HUDEP-2 (cell line): ENCODE results near the gene POP4.
"Not testable (repeated sequence)": the region's sequence is repeated elsewhere in the genome, so short reads cannot be mapped to it uniquely, and the experiment has no call there.

Experiments
- DNase-seq, 76 experiments: peaks; one replicate each; lab custom pipeline; 2025; ENCODE audit not compliant: unreplicated experiment in 76 of 76; lab: John Stamatoyannopoulos, UW

Gene POP4, protein sequence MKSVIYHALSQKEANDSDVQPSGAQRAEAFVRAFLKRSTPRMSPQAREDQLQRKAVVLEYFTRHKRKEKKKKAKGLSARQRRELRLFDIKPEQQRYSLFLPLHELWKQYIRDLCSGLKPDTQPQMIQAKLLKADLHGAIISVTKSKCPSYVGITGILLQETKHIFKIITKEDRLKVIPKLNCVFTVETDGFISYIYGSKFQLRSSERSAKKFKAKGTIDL

DNA sequence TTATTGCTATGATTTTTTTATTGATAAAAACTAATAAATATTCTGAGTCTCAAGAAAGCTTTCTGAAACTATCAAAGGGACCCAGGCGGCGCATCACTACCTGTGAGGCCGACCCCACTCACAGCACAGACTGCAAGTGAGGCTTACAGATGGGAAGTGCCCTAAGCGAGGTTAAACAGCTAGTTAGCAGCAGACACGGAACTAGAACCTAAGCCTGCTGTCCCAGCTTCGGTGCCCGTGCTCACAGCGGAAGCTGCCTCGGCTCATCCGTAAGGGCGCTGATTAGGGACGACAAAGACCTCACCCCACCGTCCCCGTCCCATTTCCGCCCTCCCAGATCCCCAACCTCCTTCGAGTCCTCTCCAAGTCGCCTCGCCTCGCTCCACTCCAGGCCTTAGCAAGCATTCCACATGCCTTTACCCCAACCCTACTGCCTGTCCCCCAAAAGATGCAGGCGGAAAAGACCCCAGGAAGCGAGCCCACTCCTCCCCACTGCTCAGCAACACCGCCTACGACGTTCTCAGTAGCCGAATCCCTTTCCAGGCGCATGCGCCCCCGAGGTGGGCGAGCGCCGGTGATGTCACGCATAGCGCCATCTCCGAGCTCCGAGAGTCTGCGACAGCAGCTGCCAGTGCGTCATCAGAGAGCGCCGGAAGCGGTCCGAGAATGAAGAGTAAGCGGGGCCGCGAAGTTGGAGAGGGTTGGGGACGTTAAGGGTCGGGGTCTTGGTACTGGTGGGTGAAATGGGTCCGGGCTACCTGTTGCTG, at the start of gene POP4:
Gene POP4 (plus strand): TSS at position 631 of the 767 bp plus-strand sequence. CDS start 36 bp downstream, at position 667.
- DNase-seq = peak in 75 of 76 experiments; percentile 70 to 99 (median 94)

DNA sequence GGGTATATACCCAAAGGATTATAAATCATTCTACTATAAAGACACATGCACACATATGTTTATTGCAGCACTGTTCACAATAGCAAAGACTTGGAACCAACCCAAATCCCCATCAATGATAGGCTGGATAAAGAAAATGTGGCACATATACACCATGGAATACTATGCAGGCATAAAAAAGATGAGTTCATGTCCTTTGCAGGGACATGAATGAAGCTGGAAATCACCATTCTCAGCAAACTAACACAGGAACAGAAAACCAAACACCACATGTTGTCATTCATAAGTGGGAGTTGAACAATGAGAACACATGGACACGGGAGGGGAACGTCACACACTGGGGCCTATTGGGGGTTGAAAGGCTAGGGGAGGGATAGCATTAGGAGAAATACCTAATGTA, 47.0 kb upstream of the POP4 start:
- not testable (repeated sequence) for DNase-seq

DNA sequence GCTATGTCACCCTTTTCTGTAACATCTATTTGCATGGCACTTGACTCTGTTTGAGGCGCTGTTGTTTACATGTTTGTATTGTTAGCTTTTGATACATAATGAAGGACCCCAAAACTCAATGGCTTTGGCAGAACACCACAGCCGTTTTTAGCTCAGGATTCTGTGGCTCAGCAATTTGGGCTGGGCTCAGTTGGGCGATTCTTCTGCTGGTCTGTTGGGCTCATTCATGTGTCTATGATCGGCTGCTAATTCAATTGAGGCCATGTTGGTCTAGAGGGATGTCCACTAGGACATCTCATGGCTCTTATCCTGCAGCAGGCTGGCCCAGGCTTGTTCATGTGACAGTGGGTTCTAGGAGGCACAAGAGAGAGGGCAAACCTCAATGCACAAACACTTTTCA, 46.3 kb upstream of the POP4 start:
- no peak for DNase-seq

DNA sequence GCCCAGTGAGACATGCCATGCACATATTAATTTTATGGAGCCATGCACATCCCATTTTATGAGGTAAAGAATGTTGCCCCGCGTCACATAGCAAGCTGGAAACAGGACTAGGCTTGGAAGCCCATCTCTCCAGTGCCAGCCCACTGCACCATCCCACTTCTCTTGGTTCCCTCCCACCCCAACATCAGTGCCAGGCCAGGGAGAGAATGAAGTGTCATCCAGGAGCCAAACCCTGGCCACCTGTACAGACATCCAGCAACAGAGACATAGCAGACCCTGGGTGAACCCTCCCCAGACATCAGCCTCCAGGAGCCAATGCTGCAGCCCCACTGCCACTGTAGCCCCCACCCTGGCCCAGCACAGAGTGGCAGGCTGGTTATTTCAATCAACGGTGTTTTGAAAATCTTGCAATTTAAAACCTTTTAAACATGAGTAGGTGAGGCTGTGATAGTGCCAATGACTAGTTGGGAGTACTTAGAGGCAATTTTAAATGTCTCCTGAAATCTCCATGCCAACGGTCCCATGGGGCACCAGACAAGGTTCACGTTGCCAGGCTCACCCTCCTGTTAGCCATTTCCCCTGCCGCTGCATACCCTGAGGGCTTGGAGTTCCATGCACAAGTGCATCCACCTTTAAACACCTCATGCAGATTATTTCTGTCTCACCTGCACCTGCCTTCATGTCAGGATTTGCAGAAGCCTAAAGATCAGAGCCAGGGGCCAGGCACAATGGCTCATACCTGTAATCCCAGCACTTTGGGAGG, 45.6 kb upstream of the POP4 start:
- no peak for DNase-seq

DNA sequence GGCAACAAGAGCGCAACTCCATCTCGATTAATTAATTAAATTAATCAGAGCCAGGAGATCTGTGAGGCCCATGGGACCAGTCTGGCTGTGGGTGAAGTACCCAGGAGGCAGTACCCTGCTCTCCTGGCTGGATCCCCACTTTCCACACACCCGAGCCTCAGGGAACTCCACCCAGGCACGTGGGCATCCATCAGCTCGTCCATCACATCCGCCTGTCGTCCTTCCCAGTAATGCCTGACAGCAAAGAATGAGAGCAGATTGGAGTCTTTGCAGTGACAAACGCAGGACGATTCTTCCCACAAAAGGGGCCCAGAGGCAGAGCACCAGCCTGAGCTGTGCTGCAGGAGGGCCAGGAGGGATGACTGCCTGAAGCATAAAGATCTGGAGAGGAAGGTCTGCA, 44.5 kb upstream of the POP4 start:
- DNase-seq = no peak

DNA sequence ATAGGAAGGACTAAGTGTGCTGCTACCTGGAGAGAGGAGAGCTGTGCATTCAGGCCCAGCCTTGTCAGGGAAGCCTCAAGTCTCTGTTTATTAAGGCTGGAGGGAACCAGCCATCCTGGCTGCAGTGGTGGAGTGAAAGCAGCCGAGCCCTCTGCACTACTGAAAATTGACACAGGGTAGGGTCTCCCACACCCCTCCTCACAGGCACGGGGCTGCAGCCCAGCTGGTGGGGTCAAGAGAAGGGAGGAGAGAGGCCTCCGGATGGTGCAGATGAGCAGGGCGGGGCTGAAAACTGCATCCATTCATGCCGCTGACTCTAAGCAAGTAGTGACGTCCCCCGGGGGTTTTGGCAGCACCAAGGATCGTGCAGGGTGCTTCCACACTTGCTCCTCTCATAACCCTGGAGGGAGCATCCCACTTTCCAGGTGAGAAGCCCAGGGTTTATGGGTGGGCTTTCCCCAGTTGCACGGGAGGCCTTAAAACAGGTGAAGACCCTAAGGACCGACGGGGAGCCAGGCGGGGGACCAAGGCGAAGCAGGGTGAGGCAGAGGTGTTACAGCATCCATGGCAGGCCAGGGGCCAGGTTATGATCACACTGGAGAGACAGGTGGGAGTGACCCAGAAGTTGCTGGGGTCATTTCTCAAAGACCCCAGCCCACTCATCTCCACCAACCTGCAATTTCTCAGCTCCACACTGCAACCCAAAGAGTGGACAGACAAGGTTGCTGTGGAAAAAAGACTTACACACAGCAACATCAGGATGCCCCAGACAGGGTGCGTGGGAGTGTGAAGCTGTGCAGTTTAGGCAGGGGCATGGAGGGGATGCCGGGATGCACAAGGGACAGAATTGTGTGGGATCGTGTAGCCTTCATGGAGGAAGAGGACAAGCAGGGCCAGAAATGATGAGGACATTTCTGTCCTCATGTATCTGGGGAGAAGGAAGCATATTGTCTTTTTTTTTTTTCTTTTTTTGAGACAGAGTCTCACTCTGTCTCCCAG, 43.5 kb upstream of the POP4 start:
- no peak for DNase-seq

DNA sequence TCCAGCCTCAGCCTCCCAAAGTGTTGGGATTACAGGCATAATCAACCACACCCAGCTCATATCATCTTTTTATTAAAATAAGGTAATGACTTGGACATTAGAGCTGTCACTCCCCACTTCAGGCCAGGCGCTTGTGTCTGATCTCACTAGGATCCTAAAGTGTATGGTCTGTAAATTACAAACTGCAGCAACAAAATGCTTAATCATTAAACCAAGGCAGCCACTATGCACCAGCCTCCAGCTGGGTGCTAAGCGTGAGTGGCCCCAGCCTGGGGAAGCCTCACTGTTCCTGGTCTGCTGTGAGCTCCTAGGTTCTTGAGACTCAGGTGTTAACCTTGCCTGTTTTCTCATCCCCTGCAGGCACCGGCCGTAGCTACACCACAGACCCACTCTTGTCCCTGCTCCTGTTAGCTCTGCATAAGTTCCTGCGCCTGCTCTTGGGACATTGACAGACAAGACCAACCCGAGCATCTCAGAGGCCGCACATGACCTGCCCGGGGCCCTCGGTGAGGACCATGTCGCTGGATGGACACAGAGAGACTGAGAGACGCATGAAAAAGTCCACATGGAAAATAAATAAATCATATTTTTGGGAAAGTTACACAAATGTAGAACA, 42.5 kb upstream of the POP4 start:
- no peak for DNase-seq

DNA sequence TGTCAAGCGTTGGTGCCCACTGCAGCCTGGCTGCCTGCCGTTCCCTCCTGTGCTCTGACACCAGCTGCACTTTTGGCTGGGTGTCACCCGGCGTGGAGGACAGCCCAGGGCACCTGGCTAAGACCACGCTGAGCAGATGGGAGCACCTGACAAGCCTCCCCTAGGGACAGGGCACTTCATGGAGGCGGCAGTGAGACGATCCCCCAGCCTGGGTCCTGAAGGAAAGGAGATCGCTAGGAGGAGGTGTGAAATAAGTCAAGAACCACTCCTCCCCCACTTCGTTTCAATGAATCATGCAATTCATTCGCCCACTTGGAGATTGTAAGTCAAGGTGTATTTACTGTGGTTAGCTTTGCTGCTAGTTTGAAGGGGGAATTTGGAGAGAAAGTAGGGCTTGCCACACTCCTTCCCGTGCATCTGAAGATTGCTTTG, 41.5 kb upstream of the POP4 start:
- no peak for DNase-seq

DNA sequence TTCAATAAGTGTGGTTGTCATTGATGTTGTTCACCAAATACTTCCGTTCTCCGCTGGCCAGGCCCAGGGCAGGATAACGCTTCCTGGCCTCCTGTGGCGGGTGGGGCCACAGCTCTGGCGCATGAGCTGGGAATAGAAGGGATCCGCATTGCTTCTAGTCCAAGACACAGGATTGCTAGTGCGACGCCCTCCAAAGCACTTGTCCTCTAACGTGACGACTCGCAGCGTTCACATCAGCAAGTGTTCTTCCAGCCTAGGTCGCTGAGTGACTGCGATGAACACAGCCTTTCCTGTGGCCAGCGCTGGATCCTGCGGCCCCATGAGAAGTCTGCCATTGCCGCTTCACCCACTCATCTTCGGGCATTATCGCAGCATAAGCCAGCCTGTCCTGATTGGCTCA, 40.9 kb upstream of the POP4 start:
- no peak for DNase-seq

DNA sequence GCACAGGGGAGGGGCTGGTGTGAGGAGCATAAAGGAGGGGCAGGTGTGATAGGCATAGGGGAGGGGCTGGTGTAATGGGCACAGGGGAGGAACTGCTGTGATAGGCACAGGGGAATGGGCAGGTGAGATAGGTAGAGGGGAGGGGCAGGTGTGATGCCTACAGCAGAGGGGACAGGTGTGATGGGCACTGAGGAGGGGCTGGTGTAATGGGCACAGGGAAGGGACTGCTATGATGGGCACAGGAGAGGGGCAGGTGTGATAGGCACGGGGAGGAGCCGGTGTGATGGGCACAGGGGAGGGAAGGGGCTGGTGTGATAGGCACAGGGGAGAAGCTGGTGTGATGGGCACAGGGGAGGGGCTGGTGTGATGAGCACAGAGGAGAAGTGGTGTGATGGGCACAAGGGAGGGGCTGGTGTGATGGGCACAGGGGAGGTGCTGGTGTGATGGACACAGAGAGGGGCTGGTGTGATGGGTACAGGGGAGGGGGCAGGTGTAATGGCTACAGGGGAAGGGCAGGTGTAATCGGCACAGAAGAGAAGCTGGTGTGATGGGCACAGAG, 39.5 kb upstream of the POP4 start:
- no peak for DNase-seq

DNA sequence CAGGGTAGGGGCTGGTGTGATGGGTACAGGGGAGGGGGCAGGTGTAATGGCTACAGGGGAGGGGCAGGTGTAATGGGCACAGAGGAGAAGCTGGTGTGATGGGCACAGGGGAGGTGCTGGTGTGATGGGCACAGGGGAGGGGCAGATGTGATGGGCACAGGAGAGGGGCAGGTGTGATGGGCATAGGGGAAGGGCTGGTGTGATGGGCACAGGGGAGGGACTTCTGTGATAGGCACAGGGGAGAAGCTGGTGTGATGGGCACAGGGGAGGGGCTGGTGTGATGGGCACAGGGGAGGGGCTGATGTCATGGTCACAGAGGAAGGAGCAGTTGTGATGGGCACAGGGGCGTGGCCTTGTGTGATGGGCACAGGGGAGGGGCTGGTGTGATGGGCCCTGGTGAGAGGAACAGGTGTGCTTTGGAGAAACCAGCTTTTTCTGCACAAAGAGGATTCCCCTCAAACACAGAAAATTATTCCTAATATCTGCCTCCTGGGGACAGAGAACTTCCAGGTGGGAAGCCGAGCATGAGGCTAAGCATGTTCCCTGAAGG, 38.6 kb upstream of the POP4 start:
- DNase-seq = no peak

DNA sequence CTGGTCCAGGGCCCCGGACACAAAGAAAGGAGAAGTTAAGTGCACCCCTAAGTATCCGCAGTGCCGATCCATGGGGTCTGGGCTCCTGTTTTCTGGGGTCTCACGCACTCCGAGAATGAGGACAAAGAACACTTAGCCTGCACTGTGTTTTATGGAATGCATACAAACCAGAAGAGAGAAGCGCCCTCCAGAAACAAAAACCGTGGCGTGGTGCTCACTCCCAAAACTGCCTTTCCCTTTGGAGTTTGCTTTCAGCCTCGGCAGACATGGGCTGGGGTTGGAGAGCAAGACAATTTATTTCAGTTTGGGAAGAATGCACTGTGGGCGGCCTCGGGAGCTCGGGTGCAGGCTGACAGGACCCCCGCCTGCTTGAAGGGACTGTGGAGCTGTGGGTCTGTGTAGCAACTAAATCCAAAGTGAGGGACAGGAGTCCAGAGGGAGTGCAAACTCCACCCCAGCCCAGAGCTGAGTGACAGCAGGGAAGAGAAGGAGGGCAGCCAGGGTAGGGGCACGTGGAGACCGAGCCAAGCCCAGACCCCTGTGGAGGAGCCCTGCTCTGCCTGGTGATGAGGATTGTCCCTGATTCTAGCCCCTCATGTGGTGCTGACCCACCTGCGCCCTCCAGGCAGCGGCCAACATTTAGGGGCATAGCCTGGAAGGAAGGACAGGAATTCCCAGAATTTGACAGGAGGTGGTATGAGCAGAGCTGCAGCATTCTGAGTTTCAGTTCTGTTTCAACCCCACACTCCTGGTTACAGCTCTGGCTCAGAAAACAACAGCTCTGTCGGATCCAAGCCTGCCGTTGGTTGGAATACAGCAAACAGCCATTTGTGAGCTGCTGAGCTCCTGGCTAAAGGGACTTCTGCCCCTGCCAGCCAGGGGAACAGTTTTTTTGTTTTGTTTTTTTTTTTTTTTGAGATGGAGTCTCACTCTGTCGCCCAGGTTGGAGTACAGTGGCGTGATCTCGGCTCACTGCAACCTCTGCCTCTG, 37.8 kb upstream of the POP4 start:
- DNase-seq = no peak

DNA sequence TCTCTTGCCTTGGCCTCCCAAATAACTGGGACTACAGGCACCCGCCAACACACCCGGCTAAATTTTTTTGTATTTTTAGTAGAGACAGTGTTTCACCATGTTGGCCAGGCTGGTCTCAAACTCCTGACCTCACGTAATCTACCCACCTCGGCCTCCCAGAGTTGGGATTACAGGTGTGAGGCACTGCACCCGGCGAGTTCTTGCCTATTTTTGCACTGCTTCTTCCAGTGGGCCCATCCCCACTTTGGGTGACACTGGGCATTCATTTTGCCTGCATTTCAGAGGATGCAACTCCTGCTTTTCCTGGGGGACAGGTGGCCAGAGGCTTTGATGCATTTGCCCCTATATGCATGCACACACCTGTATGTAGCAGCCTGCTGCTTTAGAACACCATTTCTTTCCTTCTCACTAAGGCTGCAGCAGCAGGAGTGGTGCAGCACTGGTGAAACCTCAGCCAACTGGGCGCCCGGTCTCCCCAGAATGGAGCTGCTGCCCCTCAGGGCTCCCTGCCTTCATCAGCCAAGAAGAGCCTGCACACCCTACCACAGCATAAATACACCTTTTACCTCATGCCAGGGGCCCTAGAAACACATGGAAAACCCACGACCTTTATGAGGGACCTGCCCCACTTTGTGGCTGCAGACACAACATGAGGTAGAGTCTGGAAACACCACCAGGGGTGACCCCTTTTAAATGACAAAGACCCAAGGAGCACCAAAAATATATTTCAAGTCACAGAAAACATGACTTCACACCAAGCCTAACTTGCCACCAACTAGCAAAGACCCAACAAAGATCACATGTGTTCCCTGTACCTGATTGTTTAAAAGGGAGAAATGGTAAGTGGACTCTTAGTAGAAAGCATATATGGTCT, 36.8 kb upstream of the POP4 start:
- no peak for DNase-seq

DNA sequence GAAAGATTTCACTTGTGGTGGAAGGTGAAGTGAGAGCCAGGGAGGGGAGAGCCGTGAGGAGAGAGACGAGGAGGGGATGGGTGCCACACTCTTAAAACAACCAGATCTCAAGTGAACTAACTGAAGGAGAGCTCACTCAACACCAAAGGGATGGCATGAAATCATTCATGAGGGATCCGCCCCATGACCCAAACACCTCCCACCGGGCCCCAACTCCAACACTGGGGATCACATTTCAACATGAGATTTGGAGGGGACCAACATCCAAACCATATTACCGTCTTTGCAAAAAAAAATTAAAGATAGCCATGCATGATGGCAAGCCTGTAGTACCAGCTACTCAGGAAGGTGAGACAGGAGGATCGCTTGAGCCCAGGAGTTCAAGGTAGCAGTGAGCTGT, 34.9 kb upstream of the POP4 start:
- no peak for DNase-seq

DNA sequence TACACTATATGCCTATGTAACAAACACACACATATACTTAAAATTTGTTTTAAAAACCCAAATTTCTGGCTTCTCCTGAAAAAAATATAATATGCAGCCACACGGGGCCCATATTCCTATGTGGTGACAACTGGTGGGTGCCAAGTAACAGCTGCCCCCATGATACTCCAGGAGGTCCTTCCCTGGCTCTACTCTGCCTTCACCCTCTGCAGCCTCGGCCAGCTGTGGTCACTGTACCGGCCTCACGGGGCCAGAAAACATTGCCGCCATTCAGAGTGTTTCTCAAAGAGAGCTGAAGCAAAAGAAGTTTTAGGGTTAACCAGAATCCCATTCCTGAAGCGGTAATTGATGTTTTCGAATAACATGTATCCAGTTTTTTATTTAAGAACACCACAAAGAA, 32.6 kb upstream of the POP4 start:
- DNase-seq = no peak

DNA sequence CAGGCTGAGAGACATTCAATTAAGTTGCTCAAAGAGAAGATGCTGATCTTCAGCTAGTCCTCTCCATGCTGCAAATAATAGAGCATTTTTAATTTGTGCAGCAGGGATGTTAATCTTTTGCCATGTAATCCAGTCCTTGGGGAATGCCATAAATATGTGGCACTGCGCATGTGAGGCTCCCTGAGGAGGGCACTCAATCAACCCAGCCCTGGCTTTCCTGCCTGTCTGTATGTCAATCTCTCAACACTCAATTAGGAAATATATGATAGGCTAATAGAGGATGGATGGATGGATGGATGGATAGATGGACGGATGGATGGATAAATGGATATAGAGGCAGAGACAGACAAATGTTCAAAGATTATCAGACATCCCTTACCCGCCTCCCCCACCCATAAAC, 31.6 kb upstream of the POP4 start:
- DNase-seq = no peak

DNA sequence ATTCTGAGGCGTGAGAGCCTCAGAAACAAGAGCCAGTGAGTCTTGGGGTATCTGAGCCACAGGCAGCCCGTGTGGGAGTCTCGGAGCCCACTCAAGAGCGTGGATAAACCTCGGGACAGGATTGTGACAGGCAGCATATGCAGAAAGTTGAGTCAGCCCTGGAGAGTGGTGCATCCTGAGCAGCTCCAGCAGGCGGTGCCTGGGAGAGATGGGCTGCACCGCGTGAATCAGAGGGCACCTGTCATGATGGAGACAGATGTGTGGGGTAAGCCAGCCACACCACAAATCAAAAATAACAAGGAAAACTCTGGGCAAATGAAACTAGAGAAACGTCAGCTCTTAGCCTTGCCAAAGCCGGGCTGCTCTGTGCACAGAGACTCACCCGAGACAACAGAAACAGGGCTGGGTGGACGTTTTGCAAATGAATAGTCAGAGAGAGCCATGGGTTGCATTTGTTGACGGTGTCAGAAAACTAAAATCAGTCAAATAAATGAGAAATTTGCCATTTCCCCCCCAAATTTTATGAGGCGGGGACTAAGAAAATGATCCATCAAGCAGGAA, 30.0 kb upstream of the POP4 start:
- no peak for DNase-seq
